ENCODE measurements around the gene SMAD5. TPM values are rescaled to one million over a fixed set of nuclear protein-coding genes. Genes with fewer than 3 reads are reported as not detected.

Gene SMAD5
- total RNA-seq, 4 donors from 2014 or later: 51.8 to 122 (median 63.3) TPM

- Histone ChIP-seq H3K27ac (no peak overlapping the region), H3K4me1 (peaks cover 9 to 30% of the 10 kb centered on the region in 2 donors), H3K9me3 (no peaks in the 10 kb centered on the region), H3K4me3 (replicated peaks in 1 of 3) (no peak overlapping the region), H3K27me3 (no peaks in the 10 kb centered on the region), H3K36me3 (no peaks in the 10 kb centered on the region)
- TF ChIP-seq, protein P1, sequence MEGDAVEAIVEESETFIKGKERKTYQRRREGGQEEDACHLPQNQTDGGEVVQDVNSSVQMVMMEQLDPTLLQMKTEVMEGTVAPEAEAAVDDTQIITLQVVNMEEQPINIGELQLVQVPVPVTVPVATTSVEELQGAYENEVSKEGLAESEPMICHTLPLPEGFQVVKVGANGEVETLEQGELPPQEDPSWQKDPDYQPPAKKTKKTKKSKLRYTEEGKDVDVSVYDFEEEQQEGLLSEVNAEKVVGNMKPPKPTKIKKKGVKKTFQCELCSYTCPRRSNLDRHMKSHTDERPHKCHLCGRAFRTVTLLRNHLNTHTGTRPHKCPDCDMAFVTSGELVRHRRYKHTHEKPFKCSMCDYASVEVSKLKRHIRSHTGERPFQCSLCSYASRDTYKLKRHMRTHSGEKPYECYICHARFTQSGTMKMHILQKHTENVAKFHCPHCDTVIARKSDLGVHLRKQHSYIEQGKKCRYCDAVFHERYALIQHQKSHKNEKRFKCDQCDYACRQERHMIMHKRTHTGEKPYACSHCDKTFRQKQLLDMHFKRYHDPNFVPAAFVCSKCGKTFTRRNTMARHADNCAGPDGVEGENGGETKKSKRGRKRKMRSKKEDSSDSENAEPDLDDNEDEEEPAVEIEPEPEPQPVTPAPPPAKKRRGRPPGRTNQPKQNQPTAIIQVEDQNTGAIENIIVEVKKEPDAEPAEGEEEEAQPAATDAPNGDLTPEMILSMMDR (IDR thresholded peaks at IDR 0.05): no peak
- no peak for TF ChIP-seq POLR2A (IDR thresholded peaks at IDR 0.05)
- no peak for DNase-seq
- intact Hi-C loops (cut with DNase I): no loop called here
- 92 to 94% methylated on average over 3 of the region's 3 CpGs for WGBS, 2 donors
Measured at GRCh38 chr5:136143763-136144162, 11.1 kb downstream of the SMAD5 start.

- Histone ChIP-seq H3K9me3 (no peaks in the 10 kb centered on the region), H3K27ac (no peak overlapping the region), H3K36me3 (no peaks in the 10 kb centered on the region), H3K4me1 (peaks cover 9 to 33% of the 10 kb centered on the region in 2 donors), H3K4me3 (replicated peaks in 1 of 3) (no peak overlapping the region), H3K27me3 (no peaks in the 10 kb centered on the region)
- TF ChIP-seq, protein P1 (IDR thresholded peaks at IDR 0.05): no peak
- TF ChIP-seq POLR2A (IDR thresholded peaks at IDR 0.05): no peak
- DNase-seq: no peak
- intact Hi-C loops (cut with DNase I): no loop called here
- 61 to 67% methylated on average over 2 of the region's 2 CpGs for WGBS, 2 donors
Measured at GRCh38 chr5:136145030-136145429, 12.4 kb downstream of the SMAD5 start.

DNA sequence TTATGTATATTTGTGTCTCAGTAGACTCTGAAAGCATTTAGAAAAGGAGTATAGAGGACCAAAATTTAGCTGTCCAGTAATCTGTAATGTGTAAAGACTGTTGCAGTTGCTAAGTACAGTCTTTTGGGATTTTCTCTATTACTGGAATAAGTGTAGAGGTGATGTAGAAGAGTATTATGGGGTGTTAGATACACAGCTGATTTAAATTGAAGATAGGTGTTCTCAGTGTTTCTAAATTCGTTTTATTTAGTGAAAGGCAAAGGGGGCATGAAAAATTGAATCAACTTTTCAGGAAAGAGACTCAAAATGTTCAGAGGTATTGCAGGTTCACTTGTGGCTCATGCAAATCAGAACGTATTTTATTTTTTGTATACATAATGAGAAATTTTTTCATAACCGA, 13.6 kb downstream of the SMAD5 start:
- intact Hi-C loops (cut with DNase I): no loop called here
- DNase-seq: no peak
- H3K27me3 ChIP-seq: no peaks in the 10 kb centered on the region
- H3K27ac ChIP-seq: no peak overlapping the region
- H3K4me3 ChIP-seq (replicated peaks in 1 of 3): no peak overlapping the region
- no peaks in the 10 kb centered on the region for H3K9me3 ChIP-seq
- peaks cover 9 to 38% of the 10 kb centered on the region in 2 donors for H3K4me1 ChIP-seq
- H3K36me3 ChIP-seq: no peaks in the 10 kb centered on the region
- no peak for TF ChIP-seq POLR2A (IDR thresholded peaks at IDR 0.05)
- TF ChIP-seq, protein P1 (IDR thresholded peaks at IDR 0.05): no peak
- WGBS, 2 donors: 88 to 89% methylated on average over 3 of the region's 3 CpGs

DNA sequence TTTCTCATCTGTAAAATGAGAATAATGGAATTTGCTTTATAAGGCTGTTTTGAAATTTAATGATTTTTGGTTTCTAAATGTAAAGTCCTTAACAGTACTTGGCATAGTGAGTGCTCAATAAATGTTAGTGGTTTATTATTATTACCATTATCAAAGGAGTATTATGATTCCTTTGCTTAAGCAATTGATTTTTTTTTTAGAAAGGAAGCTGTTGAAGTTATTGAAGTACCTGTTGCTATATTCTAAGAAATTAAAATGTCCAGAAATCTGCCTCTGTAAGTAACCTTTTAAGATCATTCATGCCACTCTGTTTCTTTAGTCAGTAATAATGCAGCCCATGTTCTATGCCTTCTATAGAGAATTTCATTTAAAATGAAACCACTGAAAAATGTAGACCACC, 15.0 kb downstream of the SMAD5 start:
- Histone ChIP-seq H3K27ac (no peak overlapping the region), H3K27me3 (no peaks in the 10 kb centered on the region), H3K4me1 (peaks cover 16 to 30% of the 10 kb centered on the region in 2 donors), H3K36me3 (no peaks in the 10 kb centered on the region), H3K4me3 (replicated peaks in 1 of 3) (no peak overlapping the region), H3K9me3 (no peaks in the 10 kb centered on the region)
- TF ChIP-seq POLR2A (IDR thresholded peaks at IDR 0.05): no peak
- TF ChIP-seq, protein P1 (IDR thresholded peaks at IDR 0.05): no peak
- intact Hi-C loops (cut with DNase I): no loop called here
- DNase-seq: no peak

DNA sequence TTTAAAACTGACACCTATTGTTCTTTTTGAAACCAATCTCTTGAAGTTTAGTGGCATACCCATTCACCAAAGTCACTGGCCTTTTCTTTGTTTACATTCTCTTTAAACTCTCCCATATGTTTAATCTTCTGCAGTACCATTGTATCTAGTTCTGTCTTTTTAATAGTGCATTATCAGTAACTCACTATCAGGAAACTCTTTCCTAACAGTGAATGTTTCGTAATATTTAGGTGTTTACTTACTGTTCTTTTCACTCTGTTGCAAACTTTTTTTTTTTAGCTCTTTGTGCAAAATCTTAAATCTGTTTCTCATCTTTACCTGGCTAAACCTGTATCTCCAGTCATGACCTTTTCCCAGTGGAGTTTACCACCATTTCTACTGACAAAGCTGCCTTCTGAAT, 17.2 kb downstream of the SMAD5 start:
- WGBS, 2 donors: 93 to 96% methylated on average over 1 of the region's 1 CpG
- intact Hi-C loops (cut with DNase I): no loop called here
- Histone ChIP-seq H3K36me3 (peaks cover 8 to 11% of the 10 kb centered on the region in 2 donors), H3K4me1 (peaks cover 8 to 12% of the 10 kb centered on the region in 2 donors), H3K27me3 (no peaks in the 10 kb centered on the region), H3K9me3 (no peaks in the 10 kb centered on the region), H3K4me3 (replicated peaks in 1 of 3) (no peak overlapping the region), H3K27ac (no peak overlapping the region)
- no peak for TF ChIP-seq POLR2A (IDR thresholded peaks at IDR 0.05)
- TF ChIP-seq, protein P1 (IDR thresholded peaks at IDR 0.05): no peak
- no peak for DNase-seq

Measured in thyroid gland (tissue), 4 donors.